Measurements from ENCODE around the gene DHCR24.

DHCR24 gene

GRCh38 chr1:54892586-54892985 is 5.6 kb upstream of the DHCR24 start:
- TF ChIP-seq POLR2AphosphoS5 (IDR thresholded peaks at IDR 0.05; ENCODE audit: low read depth, low read length) (no peak), SIN3A (IDR thresholded peaks at IDR 0.05; ENCODE audit: borderline replicate concordance, insufficient read depth, low read length) (no peak), TAF1 (IDR thresholded peaks at IDR 0.05; ENCODE audit: borderline replicate concordance, insufficient read depth, low read length) (no peak), FOXP2 (optimal IDR thresholded peaks at IDR 0.05; ENCODE audit: borderline replicate concordance, extremely low read depth, extremely low read length, insufficient read depth) (no peak), REST (IDR thresholded peaks at IDR 0.05; ENCODE audit: insufficient read depth in 1 of 2, low read depth in 2 of 2, low read length in 2 of 2) (no peak)

GRCh38 chr1:54889132-54889725 is 2.2 kb upstream of the DHCR24 start:
- TF ChIP-seq REST (IDR thresholded peaks at IDR 0.05; ENCODE audit: insufficient read depth in 1 of 2, low read depth in 2 of 2, low read length in 2 of 2) (no peak), SIN3A (IDR thresholded peaks at IDR 0.05; ENCODE audit: borderline replicate concordance, insufficient read depth, low read length) (no peak)

GRCh38 chr1:54888080-54888733 is 1.2 kb upstream of the DHCR24 start:
- TF ChIP-seq FOXP2 (optimal IDR thresholded peaks at IDR 0.05; ENCODE audit: borderline replicate concordance, extremely low read depth, extremely low read length, insufficient read depth) = no peak
- TF ChIP-seq SIN3A (IDR thresholded peaks at IDR 0.05; ENCODE audit: borderline replicate concordance, insufficient read depth, low read length) = no peak
- TF ChIP-seq REST (IDR thresholded peaks at IDR 0.05; ENCODE audit: insufficient read depth in 1 of 2, low read depth in 2 of 2, low read length in 2 of 2) = no peak
- no peak for TF ChIP-seq TAF1 (IDR thresholded peaks at IDR 0.05; ENCODE audit: borderline replicate concordance, insufficient read depth, low read length)
- TF ChIP-seq POLR2AphosphoS5 (IDR thresholded peaks at IDR 0.05; ENCODE audit: low read depth, low read length) = no peak

- TF ChIP-seq TAF1 (IDR thresholded peaks at IDR 0.05; ENCODE audit: borderline replicate concordance, insufficient read depth, low read length) (no peak), POLR2AphosphoS5 (IDR thresholded peaks at IDR 0.05; ENCODE audit: low read depth, low read length) (no peak), SIN3A (IDR thresholded peaks at IDR 0.05; ENCODE audit: borderline replicate concordance, insufficient read depth, low read length) (no peak)
Observed at GRCh38 chr1:54887665-54888071, 673 bp upstream of the DHCR24 start.

GRCh38 chr1:54885807-54886723 is 930 bp downstream of the DHCR24 start:
- TF ChIP-seq FOXP2 (optimal IDR thresholded peaks at IDR 0.05; ENCODE audit: borderline replicate concordance, extremely low read depth, extremely low read length, insufficient read depth) = no peak
- TF ChIP-seq POLR2AphosphoS5 (IDR thresholded peaks at IDR 0.05; ENCODE audit: low read depth, low read length) = no peak
- TF ChIP-seq TAF1 (IDR thresholded peaks at IDR 0.05; ENCODE audit: borderline replicate concordance, insufficient read depth, low read length) = no peak
- no peak for TF ChIP-seq REST (IDR thresholded peaks at IDR 0.05; ENCODE audit: insufficient read depth in 1 of 2, low read depth in 2 of 2, low read length in 2 of 2)
- no peak for TF ChIP-seq SIN3A (IDR thresholded peaks at IDR 0.05; ENCODE audit: borderline replicate concordance, insufficient read depth, low read length)

Data from PFSK-1 (cell line).